GM18507 (cell line): ENCODE data around the gene TMEM38B.

Experiments
- DNase-seq: peaks from one replicate; pipeline ENCODE4 v3.0.0; 2011; ENCODE audit warnings: low read depth; ENCODE audit not compliant: insufficient read length; ENCODE audit errors: extremely low spot score
- FAIRE-seq: peaks from 2 replicates; lab custom pipeline; 2011; peaks lifted over from hg19 to GRCh38; lab: Jason Lieb, UNC

TMEM38B gene

GRCh38 chr9:105816981-105817380, 122.6 kb downstream of the TMEM38B start:
- FAIRE-seq = no peak
- no peak for DNase-seq

- DNase-seq (no peak), FAIRE-seq (no peak)
Observed at GRCh38 chr9:105818903-105819302, 124.6 kb downstream of the TMEM38B start.

GRCh38 chr9:105822814-105823213, 128.5 kb downstream of the TMEM38B start:
- DNase-seq (no peak), FAIRE-seq (no peak)
